Testis (tissue), 3 donors: ENCODE results near the gene AMBRA1. TPM values are rescaled to one million over a fixed set of nuclear protein-coding genes. Genes with fewer than 3 reads are reported as not detected.
"Not testable (repeated sequence)": the region's sequence is repeated elsewhere in the genome, so short reads cannot be mapped to it uniquely, and the experiment has no call there.

ENCODE experiments used
- DNase-seq: peaks from one replicate; pipeline ENCODE4 v3.0.0-alpha.2; 2019
- H3K27ac ChIP-seq, 2 donors: fragments of 200-600 bp; sonication (generic); one replicate each; pipeline ENCODE4 v1.5.1; 2019
- H3K27me3 ChIP-seq: fragments of 200-600 bp; sonication (generic); one replicate; pipeline ENCODE4 v1.5.1; 2019
- H3K36me3 ChIP-seq: fragments of 200-600 bp; sonication (generic); one replicate; pipeline ENCODE4 v1.5.1; 2017; ENCODE audit warnings: low read depth; ENCODE audit errors: missing control alignments
- H3K4me1 ChIP-seq: fragments of 200-600 bp; sonication (generic); one replicate; pipeline ENCODE4 v1.5.1; 2019
- H3K4me3 ChIP-seq, 2 donors: fragments of 200-600 bp; sonication (generic); one replicate each; pipeline ENCODE4 v1.5.1; 2017 to 2019
- H3K9me3 ChIP-seq: fragments of 200-600 bp; sonication (generic); one replicate; pipeline ENCODE4 v1.5.1; 2017
- POLR2A ChIP-seq: fragments of 450-650 bp; IDR thresholded peaks from one replicate; pipeline ENCODE4 v1.6.1; 2017; ENCODE audit warnings: antibody characterized with exemption, mild to moderate bottlenecking, moderate library complexity
- WGBS, 2 donors: methylation state at CpG; one replicate each; pipeline ENCODE4 v1.1.5; 2018; 5-methylcytosine and 5-hydroxymethylcytosine counted together
- intact Hi-C: fragments of 100-400 bp; cut with DNase I; formaldehyde crosslinking; loops from one replicate; pipeline ENCODE4 v1.15.1; 2023; ENCODE audit warnings: low total_unique reads
- polyA plus RNA-seq: library from polyadenylated mRNA; stranded (reverse); fragments of 350-450 nt; fragmentation: Illumina TruSeq; extraction: RNeasy Lipid Tissue Mini Kit (QIAGEN cat#74804); gene quantifications from one replicate; pipeline ENCODE4 v1.2.3, GENCODE V29; 2014; ENCODE audit warnings: low read depth, low replicate concordance; ENCODE audit not compliant: insufficient read depth
- total RNA-seq, 2 donors: library from RNA; depleted of rRNA; stranded (reverse); fragments of >200 nt; gene quantifications; one replicate each; pipeline ENCODE4 v1.2.3, GENCODE V29; 2016
- TF ChIP-seq, protein P1 (sequence below), 3 experiments: fragments of 450-650 bp in 2 of 3; fragments of 200-600 bp in 1 of 3; sonication (generic) in 1 of 3; IDR thresholded peaks; one replicate each; pipeline ENCODE4 v1.5.1; 2016 to 2019; ENCODE audit warnings: antibody characterized with exemption in 3 of 3, mild to moderate bottlenecking in 2 of 3, moderate library complexity in 1 of 3

Gene AMBRA1
- total and polyA plus RNA-seq, 3 donors from 2014 or later, result 28.0 to 68.3 (median 55.6) TPM

DNA sequence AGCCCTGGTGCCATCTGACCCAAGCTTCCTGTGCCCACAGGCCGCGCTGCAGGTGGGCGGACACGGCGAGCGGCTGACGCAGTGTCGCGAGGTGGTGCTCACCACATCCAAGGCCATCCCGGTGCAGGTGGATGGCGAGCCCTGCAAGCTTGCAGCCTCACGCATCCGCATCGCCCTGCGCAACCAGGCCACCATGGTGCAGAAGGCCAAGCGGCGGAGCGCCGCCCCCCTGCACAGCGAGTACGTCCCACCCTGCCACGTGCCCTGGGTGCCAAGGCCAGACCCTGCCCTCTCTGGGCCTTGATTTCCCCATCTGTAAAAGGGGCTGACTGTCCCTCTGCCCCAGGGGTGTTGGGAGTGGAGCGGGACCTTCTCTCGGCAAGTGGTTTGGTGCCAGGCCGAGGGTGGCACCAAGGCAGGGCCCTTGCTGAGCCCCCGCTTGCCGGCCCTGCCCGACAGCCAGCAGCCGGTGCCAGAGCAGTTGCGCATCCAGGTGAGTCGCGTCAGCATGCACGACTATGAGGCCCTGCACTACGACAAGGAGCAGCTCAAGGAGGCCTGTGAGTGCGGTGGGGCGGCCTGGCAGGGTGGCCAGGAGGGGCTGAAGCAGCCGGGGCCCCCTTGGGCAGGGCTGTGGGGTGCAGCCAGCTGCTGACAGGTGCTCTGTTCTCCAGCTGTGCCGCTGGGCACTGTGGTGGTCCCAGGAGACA lies 218.3 kb downstream of the AMBRA1 start:
- H3K27me3 ChIP-seq, result no peaks in the 10 kb centered on the region
- no peak overlapping the region for H3K27ac ChIP-seq
- TF ChIP-seq POLR2A, result no peak
- TF ChIP-seq, protein P1, sequence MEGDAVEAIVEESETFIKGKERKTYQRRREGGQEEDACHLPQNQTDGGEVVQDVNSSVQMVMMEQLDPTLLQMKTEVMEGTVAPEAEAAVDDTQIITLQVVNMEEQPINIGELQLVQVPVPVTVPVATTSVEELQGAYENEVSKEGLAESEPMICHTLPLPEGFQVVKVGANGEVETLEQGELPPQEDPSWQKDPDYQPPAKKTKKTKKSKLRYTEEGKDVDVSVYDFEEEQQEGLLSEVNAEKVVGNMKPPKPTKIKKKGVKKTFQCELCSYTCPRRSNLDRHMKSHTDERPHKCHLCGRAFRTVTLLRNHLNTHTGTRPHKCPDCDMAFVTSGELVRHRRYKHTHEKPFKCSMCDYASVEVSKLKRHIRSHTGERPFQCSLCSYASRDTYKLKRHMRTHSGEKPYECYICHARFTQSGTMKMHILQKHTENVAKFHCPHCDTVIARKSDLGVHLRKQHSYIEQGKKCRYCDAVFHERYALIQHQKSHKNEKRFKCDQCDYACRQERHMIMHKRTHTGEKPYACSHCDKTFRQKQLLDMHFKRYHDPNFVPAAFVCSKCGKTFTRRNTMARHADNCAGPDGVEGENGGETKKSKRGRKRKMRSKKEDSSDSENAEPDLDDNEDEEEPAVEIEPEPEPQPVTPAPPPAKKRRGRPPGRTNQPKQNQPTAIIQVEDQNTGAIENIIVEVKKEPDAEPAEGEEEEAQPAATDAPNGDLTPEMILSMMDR (IDR thresholded peaks at IDR 0.05), result no peak
- WGBS, 2 donors, result 94 to 100% methylated on average over 1 to 34 of the region's 38 CpGs
- no peaks in the 10 kb centered on the region for H3K36me3 ChIP-seq
- no peaks in the 10 kb centered on the region for H3K9me3 ChIP-seq
- H3K4me3 ChIP-seq, result no peak overlapping the region
- no peak for DNase-seq
- intact Hi-C loops, result no loop called here
- no peaks in the 10 kb centered on the region for H3K4me1 ChIP-seq

DNA sequence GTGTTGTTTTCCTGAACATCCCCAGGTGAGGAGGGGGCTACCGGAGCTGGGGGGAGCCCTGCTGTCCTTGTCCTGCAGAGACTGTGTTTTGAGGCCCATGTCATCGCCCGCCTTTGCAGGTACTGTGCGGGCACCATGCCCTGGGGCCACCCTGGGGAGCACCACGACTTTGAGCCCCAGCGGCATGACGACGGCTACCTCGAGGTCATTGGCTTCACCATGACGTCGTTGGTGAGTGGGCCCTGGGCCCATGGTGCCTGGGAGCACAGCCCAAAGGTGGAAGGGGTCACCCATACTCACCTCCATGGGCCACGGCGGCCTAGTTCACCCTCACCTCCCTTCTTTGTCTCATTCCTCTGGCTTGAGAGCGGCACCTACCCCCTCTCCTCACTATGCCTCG lies 219.0 kb downstream of the AMBRA1 start:
- H3K36me3 ChIP-seq, result no peaks in the 10 kb centered on the region
- no peaks in the 10 kb centered on the region for H3K4me1 ChIP-seq
- no peak for DNase-seq
- no peak overlapping the region for H3K27ac ChIP-seq
- TF ChIP-seq, protein P1 (IDR thresholded peaks at IDR 0.05), result no peak
- TF ChIP-seq POLR2A, result no peak
- H3K4me3 ChIP-seq, result no peak overlapping the region
- H3K27me3 ChIP-seq, result no peaks in the 10 kb centered on the region
- WGBS, 2 donors, result 91% methylated on average over 11 to 15 of the region's 15 CpGs
- H3K9me3 ChIP-seq, result no peaks in the 10 kb centered on the region
- intact Hi-C loops, result no loop called here

DNA sequence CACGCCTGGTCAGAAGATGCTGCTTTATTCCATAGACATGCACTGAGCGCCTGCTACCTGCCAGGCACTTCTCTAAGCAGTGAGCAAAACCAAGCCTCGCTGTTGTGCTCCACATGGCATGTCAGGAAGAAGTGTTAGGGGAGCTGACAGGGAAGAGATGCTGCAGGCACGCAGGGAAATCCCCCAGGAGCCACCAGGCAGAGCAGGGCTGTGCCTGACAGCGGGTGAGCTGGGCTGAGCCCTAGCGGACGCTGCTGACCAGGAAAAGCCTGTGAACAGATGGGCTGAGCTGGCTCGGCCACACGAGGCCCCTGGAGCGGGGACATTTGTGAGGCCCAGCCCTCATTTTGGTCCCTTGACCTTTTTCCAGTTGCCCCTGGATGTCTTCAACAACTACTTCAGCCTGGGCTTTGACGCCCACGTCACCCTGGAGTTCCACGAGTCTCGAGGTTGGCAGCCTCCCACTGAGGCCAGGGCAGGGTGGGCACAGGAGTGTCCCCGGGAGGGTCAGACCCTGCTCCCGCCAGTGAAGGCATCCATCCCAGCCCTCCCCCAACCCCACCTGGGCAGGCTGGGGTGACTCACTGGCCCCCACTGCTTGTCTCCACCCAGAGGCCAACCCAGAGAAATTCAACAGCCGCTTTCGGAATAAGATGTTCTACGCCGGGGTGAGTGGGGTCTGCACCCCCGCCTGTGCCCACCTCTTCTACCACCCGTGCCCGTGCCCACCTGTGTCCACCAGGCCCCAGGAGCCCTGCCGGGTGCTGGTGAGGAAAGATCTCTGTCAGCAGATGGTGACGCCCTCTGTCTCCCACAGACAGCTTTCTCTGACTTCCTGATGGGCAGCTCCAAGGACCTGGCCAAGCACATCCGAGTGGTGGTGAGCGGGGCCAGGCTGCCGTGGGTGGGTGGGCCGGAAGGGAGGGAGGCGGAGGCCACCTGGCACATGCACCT lies 219.8 kb downstream of the AMBRA1 start:
- H3K27ac ChIP-seq, result no peak overlapping the region
- no peaks in the 10 kb centered on the region for H3K36me3 ChIP-seq
- no peak for DNase-seq
- H3K4me3 ChIP-seq, result no peak overlapping the region
- TF ChIP-seq, protein P1 (IDR thresholded peaks at IDR 0.05), result no peak
- TF ChIP-seq POLR2A, result no peak
- no peaks in the 10 kb centered on the region for H3K9me3 ChIP-seq
- no peaks in the 10 kb centered on the region for H3K4me1 ChIP-seq
- 92 to 93% methylated on average over 20 to 30 of the region's 30 CpGs for WGBS, 2 donors
- H3K27me3 ChIP-seq, result no peaks in the 10 kb centered on the region
- intact Hi-C loops, result no loop called here

DNA sequence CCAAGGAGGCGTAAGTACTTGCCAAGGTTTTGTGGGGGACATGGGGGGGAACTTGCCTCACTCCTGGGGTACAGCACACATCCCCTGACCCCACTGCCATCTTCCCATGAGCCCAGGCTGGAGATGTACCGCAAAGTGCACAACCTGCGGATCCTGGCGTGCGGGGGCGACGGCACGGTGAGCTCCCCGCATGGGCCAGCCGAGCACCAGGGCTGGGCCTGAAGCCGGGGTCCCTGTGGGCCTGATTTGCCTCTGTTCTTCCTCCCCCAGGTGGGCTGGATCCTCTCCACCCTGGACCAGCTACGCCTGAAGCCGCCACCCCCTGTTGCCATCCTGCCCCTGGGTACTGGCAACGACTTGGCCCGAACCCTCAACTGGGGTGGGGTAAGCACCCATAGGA lies 221.3 kb downstream of the AMBRA1 start:
- H3K27ac ChIP-seq, H3K4me1 ChIP-seq, H3K27me3 ChIP-seq, DNase-seq, intact Hi-C loops, H3K4me3 ChIP-seq, H3K36me3 ChIP-seq, H3K9me3 ChIP-seq: not testable (repeated sequence)
- WGBS, 2 donors, result 93 to 100% methylated on average over 5 to 15 of the region's 15 CpGs

DNA sequence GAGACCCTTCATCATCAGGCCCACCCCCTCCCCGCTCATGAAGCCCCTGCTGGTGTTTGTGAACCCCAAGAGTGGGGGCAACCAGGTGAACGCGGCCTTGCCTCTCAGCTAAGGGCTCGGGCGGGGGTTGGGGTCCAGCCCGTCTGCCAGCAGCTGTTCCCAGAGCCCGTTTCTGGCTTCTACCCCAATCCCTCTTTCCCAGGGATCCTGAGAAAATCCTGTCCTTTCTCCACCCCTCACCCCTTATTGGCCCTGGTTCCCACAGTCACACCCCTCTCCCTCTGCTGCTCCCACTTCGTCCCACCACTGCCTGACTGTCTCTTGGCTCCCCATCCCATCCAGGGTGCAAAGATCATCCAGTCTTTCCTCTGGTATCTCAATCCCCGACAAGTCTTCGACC lies 221.7 kb downstream of the AMBRA1 start:
- H3K36me3 ChIP-seq, result no peaks in the 10 kb centered on the region

DNA sequence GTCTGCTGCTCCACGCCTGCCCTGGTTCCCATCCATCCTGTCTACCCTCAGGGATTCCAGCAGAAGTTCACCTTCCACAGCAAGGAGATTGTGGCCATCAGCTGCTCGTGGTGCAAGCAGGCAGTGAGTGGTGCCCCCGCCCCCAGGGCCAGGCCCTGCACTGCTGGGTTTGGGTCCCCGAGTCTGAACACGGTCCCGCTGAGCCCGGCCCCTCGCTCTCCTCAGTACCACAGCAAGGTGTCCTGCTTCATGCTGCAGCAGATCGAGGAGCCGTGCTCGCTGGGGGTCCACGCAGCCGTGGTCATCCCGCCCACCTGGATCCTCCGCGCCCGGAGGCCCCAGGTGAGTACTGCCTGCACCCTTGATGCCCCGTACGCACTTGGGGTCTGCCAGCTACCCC lies 222.6 kb downstream of the AMBRA1 start:
- WGBS, 2 donors, result 87 to 96% methylated on average over 3 to 19 of the region's 19 CpGs
- H3K27me3 ChIP-seq, DNase-seq, H3K9me3 ChIP-seq, intact Hi-C loops, H3K36me3 ChIP-seq, H3K27ac ChIP-seq, H3K4me3 ChIP-seq: not testable (repeated sequence)
- peaks cover 11% of the 10 kb centered on the region for H3K4me1 ChIP-seq

More for the DNA sequence above, 221.7 kb downstream of the AMBRA1 start:
- WGBS, 2 donors, result 81 to 86% methylated on average over 6 to 10 of the region's 10 CpGs
- Histone ChIP-seq H3K4me1 (peaks cover 9% of the 10 kb centered on the region), H3K27ac (no peak overlapping the region), H3K9me3 (no peaks in the 10 kb centered on the region), H3K4me3 (no peak overlapping the region), H3K27me3 (no peaks in the 10 kb centered on the region)
- intact Hi-C loops, result no loop called here
- TF ChIP-seq, protein P1 (IDR thresholded peaks at IDR 0.05), result no peak
- TF ChIP-seq POLR2A, result no peak
- DNase-seq, result no peak
